ENCODE results near the gene ZKSCAN5.

DNA sequence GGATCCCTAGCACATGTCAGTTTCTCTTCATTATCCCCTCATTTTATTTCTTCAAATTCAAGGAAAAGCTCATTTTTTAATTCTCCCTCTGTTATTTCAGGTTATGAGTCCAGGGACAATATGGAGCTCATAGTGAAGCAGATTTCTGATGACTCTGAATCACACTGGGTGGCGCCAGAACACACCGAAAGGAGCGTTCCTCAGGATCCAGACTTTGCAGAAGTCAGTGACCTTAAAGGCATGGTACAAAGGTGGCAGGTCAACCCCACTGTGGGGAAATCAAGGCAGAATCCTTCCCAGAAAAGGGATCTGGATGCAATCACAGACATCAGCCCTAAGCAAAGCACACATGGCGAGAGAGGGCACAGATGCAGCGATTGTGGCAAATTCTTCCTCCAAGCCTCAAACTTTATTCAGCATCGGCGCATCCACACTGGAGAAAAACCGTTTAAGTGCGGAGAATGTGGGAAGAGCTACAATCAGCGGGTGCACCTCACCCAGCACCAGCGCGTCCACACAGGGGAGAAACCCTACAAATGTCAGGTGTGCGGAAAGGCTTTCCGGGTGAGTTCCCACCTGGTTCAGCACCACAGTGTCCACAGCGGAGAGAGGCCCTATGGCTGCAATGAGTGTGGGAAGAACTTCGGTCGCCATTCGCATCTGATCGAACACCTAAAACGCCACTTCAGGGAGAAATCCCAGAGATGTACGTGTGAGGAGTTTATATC, 21.4 kb downstream of the ZKSCAN5 start:
- peak; percentile 18 for TF ChIP-seq CTCF (IDR thresholded peaks at IDR 0.05; ENCODE audit: insufficient read depth, low read length, poor library complexity, severe bottlenecking)
- TF ChIP-seq EZH2phosphoT487 (conservative IDR thresholded peaks at IDR 0.05; ENCODE audit: low read length), result no peak
